Fibroblast of lung (primary cell): ENCODE results near the gene ING5. TPM values are rescaled to one million over a fixed set of nuclear protein-coding genes. Genes with fewer than 3 reads are reported as not detected.

Source experiments
- DNase-seq, 2 donors: peaks; one replicate each; pipeline versions ENCODE4 v3.0.0 to v3.0.0-alpha.2; 2010; ENCODE audit warnings: low read depth in 2 of 2
- H2AFZ ChIP-seq: 2 replicates; pipeline ENCODE4 v1.5.1; 2012; ENCODE audit warnings: low read length, control low read depth, inconsistent platforms
- H3K27ac ChIP-seq: 2 replicates; pipeline ENCODE4 v1.5.1; 2011; ENCODE audit warnings: low read length, control low read depth; ENCODE audit not compliant: insufficient read depth
- H3K27me3 ChIP-seq: 2 replicates; pipeline ENCODE4 v1.5.1; 2011; ENCODE audit warnings: mild to moderate bottlenecking, low read length; ENCODE audit not compliant: control insufficient read depth, insufficient read depth
- H3K36me3 ChIP-seq: 2 replicates; pipeline ENCODE4 v1.5.1; 2011; ENCODE audit warnings: low read length; ENCODE audit not compliant: control insufficient read depth, insufficient read depth
- H3K4me1 ChIP-seq: 2 replicates; pipeline ENCODE4 v1.5.1; 2011; ENCODE audit warnings: low read length; ENCODE audit not compliant: control insufficient read depth, insufficient read depth; ENCODE audit errors: extremely low read depth
- H3K4me2 ChIP-seq: 2 replicates; pipeline ENCODE4 v1.5.1; 2011; ENCODE audit warnings: low read length, control low read depth; ENCODE audit not compliant: insufficient read depth; ENCODE audit errors: extremely low read depth
- H3K4me3 ChIP-seq, 4 experiments: fragments of 200-600 bp in 1 of 4; sonication (generic) in 1 of 4; replicated peaks in 1 of 4; 2 replicates each; pipeline ENCODE4 v1.5.1; 2011 to 2016; ENCODE audit warnings: low read length in 4 of 4, low read depth in 3 of 4, mild to moderate bottlenecking in 3 of 4, control low read depth in 2 of 4, inconsistent platforms in 1 of 4, mixed read lengths in 1 of 4; ENCODE audit not compliant: insufficient read depth in 1 of 4; ENCODE audit errors: control extremely low read depth in 1 of 4
- H3K79me2 ChIP-seq: 2 replicates; pipeline ENCODE4 v1.5.1; 2012; ENCODE audit warnings: mild to moderate bottlenecking, low read length, inconsistent platforms; ENCODE audit not compliant: control insufficient read depth, insufficient read depth
- H3K9ac ChIP-seq: 2 replicates; pipeline ENCODE4 v1.5.1; 2011; ENCODE audit warnings: mild to moderate bottlenecking, low read length, control low read depth; ENCODE audit not compliant: insufficient read depth
- H3K9me3 ChIP-seq: 2 replicates; pipeline ENCODE4 v1.5.1; 2012; ENCODE audit warnings: low read depth, low read length; ENCODE audit not compliant: control insufficient read depth, insufficient read depth
- H4K20me1 ChIP-seq: 2 replicates; pipeline ENCODE4 v1.5.1; 2011; ENCODE audit warnings: low read length; ENCODE audit not compliant: control insufficient read depth, insufficient read depth; ENCODE audit errors: extremely low read depth
- CTCF ChIP-seq, 2 donors: IDR thresholded peaks in 1 of 2; conservative IDR thresholded peaks in 1 of 2; 1 replicate in 1 of 2; 2 replicates in 1 of 2; pipeline ENCODE4 v1.5.1; 2011 to 2012; ENCODE audit warnings: low read length in 2 of 2, control low read depth in 1 of 2, inconsistent platforms in 1 of 2, low read depth in 1 of 2, mild to moderate bottlenecking in 1 of 2
- EZH2 ChIP-seq: IDR thresholded peaks from 2 replicates; pipeline ENCODE4 v1.5.1; 2012; ENCODE audit warnings: low read length, control low read depth, mild to moderate bottlenecking; ENCODE audit errors: missing control alignments
- polyA plus RNA-seq, 2 donors: library from polyadenylated mRNA; depleted of rRNA in 1 of 2; stranded (reverse) in 1 of 2; unstranded in 1 of 2; fragments of >200 nt; gene quantifications; 2 replicates each; pipeline ENCODE4 v1.2.1, GENCODE V29; 2011 to 2012; ENCODE audit warnings: missing spikeins in 1 of 2
- total RNA-seq: library from RNA; depleted of rRNA; stranded (reverse); fragments of >200 nt; gene quantifications from 2 replicates; pipeline ENCODE4 v1.2.1, GENCODE V29; 2014

Gene ING5
- total and polyA plus RNA-seq, 2 donors (not counting 1 experiment from before 2014, with no cell fraction given): 17.4 to 27.4 TPM

DNA sequence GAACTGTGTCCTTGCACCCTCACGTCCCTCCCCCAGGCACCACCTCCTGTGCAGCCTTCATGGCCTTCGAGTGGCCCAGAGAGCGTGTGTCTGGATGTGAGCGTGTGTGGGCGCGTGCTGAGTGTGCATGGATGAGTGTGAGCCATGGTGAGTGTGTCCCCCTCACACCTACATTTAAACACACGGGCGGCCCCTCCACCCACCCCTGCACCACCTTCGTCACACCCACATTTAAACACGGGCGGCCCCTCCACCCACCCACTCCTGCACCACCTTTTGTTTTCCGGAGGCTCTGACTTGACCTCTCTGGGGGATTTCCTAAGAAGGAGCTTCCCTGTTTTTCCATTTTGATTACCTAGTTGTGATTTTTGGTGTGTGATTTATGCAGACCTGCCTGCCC lies 33.0 kb upstream of the ING5 start:
- no peak overlapping the region for H3K4me2 ChIP-seq
- no peaks in the 10 kb centered on the region for H4K20me1 ChIP-seq
- no peak overlapping the region for H3K27ac ChIP-seq
- peaks cover 35% of the 10 kb centered on the region for H3K36me3 ChIP-seq
- no peaks in the 10 kb centered on the region for H3K79me2 ChIP-seq
- no peaks in the 10 kb centered on the region for H3K9me3 ChIP-seq
- TF ChIP-seq CTCF (conservative IDR thresholded peaks at IDR 0.05 in 1 of 2, IDR thresholded peaks at IDR 0.05 in 1 of 2; ENCODE audit: low read depth in 1 of 2, low read length in 2 of 2) (no peak), EZH2 (no peak)
- no peaks in the 10 kb centered on the region for H3K27me3 ChIP-seq
- H3K9ac ChIP-seq: no peak overlapping the region
- no peak for DNase-seq
- H3K4me1 ChIP-seq: peaks cover 10% of the 10 kb centered on the region
- H2AFZ ChIP-seq: no peak overlapping the region
- no peak overlapping the region for H3K4me3 ChIP-seq

DNA sequence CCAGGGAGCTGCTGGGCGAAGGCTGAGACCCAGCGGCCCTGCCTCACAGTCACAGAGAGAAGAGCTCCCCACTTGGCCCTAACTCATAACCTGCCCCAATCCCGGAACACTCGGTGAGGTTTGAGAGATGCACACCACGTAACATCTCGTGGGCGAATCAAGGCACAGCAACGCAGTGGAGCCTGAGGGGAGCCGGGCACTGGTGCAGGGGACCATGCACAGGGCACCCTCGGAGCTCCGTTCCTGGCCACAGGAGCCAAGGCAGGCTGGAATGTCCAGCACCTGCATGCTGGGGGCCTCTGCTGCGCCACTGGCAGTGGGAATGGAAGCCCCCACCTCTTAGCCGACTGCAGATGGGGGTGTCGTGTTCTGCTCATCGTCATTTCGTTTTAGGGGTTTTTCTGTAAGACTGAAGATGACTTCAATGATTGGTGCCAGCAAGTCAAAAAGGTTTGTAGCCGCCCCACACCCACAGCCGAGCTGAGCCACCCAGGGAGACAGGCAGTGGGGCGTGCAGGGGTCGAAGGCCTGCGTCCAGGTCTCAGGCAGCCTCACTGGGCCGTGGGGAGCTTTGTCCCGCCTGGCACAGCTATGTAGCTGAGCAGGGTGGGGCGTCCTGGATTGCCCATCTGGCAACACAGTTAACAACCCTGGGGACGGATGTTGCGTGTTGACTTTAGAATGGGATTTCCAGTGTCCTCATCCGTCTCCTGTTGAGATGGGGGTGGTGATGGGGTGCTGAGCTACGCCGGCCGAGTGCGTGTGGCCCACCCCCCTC lies 31.3 kb upstream of the ING5 start:
- Histone ChIP-seq H3K27me3 (no peaks in the 10 kb centered on the region), H4K20me1 (no peaks in the 10 kb centered on the region), H3K9ac (no peak overlapping the region), H3K4me1 (peaks cover 4% of the 10 kb centered on the region), H2AFZ (no peak overlapping the region), H3K4me3 (no peak overlapping the region), H3K4me2 (no peak overlapping the region), H3K79me2 (no peaks in the 10 kb centered on the region), H3K9me3 (no peaks in the 10 kb centered on the region), H3K36me3 (peaks cover 35% of the 10 kb centered on the region), H3K27ac (no peak overlapping the region)
- no peak for TF ChIP-seq CTCF (conservative IDR thresholded peaks at IDR 0.05 in 1 of 2, IDR thresholded peaks at IDR 0.05 in 1 of 2; ENCODE audit: low read depth in 1 of 2, low read length in 2 of 2)
- TF ChIP-seq EZH2: no peak
- no peak for DNase-seq

- Histone ChIP-seq H3K4me2 (no peak overlapping the region), H3K27me3 (no peaks in the 10 kb centered on the region), H3K9me3 (no peaks in the 10 kb centered on the region), H3K9ac (no peak overlapping the region), H3K4me1 (no peaks in the 10 kb centered on the region), H3K36me3 (peaks cover 36% of the 10 kb centered on the region), H2AFZ (no peak overlapping the region), H4K20me1 (no peaks in the 10 kb centered on the region), H3K79me2 (no peaks in the 10 kb centered on the region), H3K27ac (no peak overlapping the region), H3K4me3 (no peak overlapping the region)
- DNase-seq: no peak
- no peak for TF ChIP-seq EZH2
- no peak for TF ChIP-seq CTCF (conservative IDR thresholded peaks at IDR 0.05 in 1 of 2, IDR thresholded peaks at IDR 0.05 in 1 of 2; ENCODE audit: low read depth in 1 of 2, low read length in 2 of 2)
Measured at GRCh38 chr2:241671457-241672240, 30.2 kb upstream of the ING5 start.
